B cell (primary cell): ENCODE results near the gene ERICH2. TPM values are rescaled to one million over a fixed set of nuclear protein-coding genes. Genes with fewer than 3 reads are reported as not detected.

Experiments
- ATAC-seq: fragments of 200-7000 bp; cut with Tn5 transposase; one replicate; pipeline ENCODE4 v1.10.0; 2021; ENCODE audit warnings: low read depth, mild to moderate bottlenecking, moderate number of reproducible peaks, moderate library complexity
- CTCF ChIA-PET: fragments of 350-600 bp; sonication (Branson Sonifier 250); formaldehyde crosslinking; loops from one replicate; lab custom pipeline; 2021; ENCODE audit warnings: antibody characterized with exemption, inconsistent platforms; lab: Charles Lee
- POLR2A ChIA-PET: fragments of 350-600 bp; sonication (Branson Sonifier 250); formaldehyde crosslinking; loops from one replicate; lab custom pipeline; 2021; ENCODE audit warnings: antibody characterized with exemption; lab: Charles Lee
- DNase-seq: peaks from one replicate; pipeline ENCODE4 v3.0.0; 2013
- H2AFZ ChIP-seq: 2 replicates; pipeline ENCODE4 v1.6.1; 2012; ENCODE audit warnings: mild to moderate bottlenecking, low read depth, low read length; ENCODE audit not compliant: insufficient read depth, poor library complexity, severe bottlenecking
- H3K27ac ChIP-seq, 2 donors: 1 replicate in 1 of 2; 2 replicates in 1 of 2; pipeline ENCODE4 v1.5.1; 2012 to 2013; ENCODE audit warnings: low read length in 2 of 2, mild to moderate bottlenecking in 2 of 2, moderate library complexity in 1 of 2
- H3K27me3 ChIP-seq, 4 experiments: fragments of 200-600 bp in 1 of 4; sonication (generic) in 1 of 4; replicated peaks in 1 of 4; 1 replicate in 2 of 4; 2 replicates in 2 of 4; pipeline versions ENCODE4 v1.6.1 to v1.7.0; 2013 to 2016; ENCODE audit warnings: low read length in 3 of 4, mild to moderate bottlenecking in 2 of 4, mixed read lengths in 1 of 4, moderate library complexity in 1 of 4; ENCODE audit not compliant: insufficient read depth in 4 of 4, control insufficient read depth in 3 of 4; ENCODE audit errors: control extremely low read depth in 1 of 4
- H3K36me3 ChIP-seq, 2 experiments: replicated peaks in 1 of 2; 1 replicate in 1 of 2; 2 replicates in 1 of 2; pipeline versions ENCODE4 v1.6.1 to v1.7.1; 2013; ENCODE audit warnings: low read length in 1 of 2; ENCODE audit not compliant: insufficient read depth in 2 of 2, control insufficient read depth in 1 of 2; ENCODE audit errors: control extremely low read depth in 1 of 2, extremely low read depth in 1 of 2
- H3K4me1 ChIP-seq, 2 donors: fragments of 200-600 bp in 1 of 2; sonication (generic) in 1 of 2; 1 replicate in 1 of 2; 2 replicates in 1 of 2; pipeline versions ENCODE4 v1.5.1 to v1.6.1; 2013 to 2017; ENCODE audit warnings: low read length in 2 of 2; ENCODE audit not compliant: control insufficient read depth in 2 of 2, insufficient read depth in 2 of 2
- H3K4me2 ChIP-seq: replicated peaks from 2 replicates; pipeline ENCODE3; 2012; ENCODE audit warnings: mild to moderate bottlenecking, low read depth, low read length; ENCODE audit not compliant: poor library complexity, severe bottlenecking
- H3K4me3 ChIP-seq, 5 experiments: fragments of 200-600 bp in 1 of 5; sonication (generic) in 1 of 5; 1 replicate in 3 of 5; 2 replicates in 2 of 5; pipeline versions ENCODE4 v1.5.1 to v1.7.0; 2011 to 2016; ENCODE audit warnings: low read length in 4 of 5, mild to moderate bottlenecking in 4 of 5, low read depth in 2 of 5, control low read depth in 1 of 5, moderate library complexity in 1 of 5; ENCODE audit not compliant: insufficient read depth in 1 of 5; ENCODE audit errors: control extremely low read depth in 1 of 5, extremely low read depth in 1 of 5
- H3K79me2 ChIP-seq: fragments of 200-600 bp; sonication (generic); one replicate; pipeline ENCODE4 v1.6.0; 2016; ENCODE audit warnings: low read length; ENCODE audit not compliant: control insufficient read depth, insufficient read depth
- H3K9ac ChIP-seq: fragments of 200-600 bp; sonication (generic); 2 replicates; pipeline ENCODE4 v1.6.1; 2017; ENCODE audit warnings: mild to moderate bottlenecking, low read length, moderate library complexity
- H3K9me3 ChIP-seq, 3 donors: one replicate each; pipeline versions ENCODE4 v1.6.1 to v1.7.1; 2013; ENCODE audit warnings: low read length in 2 of 3; ENCODE audit not compliant: control insufficient read depth in 2 of 3, insufficient read depth in 1 of 3; ENCODE audit errors: control extremely low read depth in 1 of 3
- H4K20me1 ChIP-seq: 2 replicates; pipeline ENCODE4 v1.6.0; 2012; ENCODE audit warnings: mild to moderate bottlenecking, low read length; ENCODE audit not compliant: insufficient read depth, control insufficient read depth, poor library complexity, severe bottlenecking
- H3K27ac Mint-ChIP-seq: one replicate; pipeline ENCODE4 v1.8.0; 2021; ENCODE audit warnings: mixed read lengths
- H3K27me3 Mint-ChIP-seq: one replicate; pipeline ENCODE4 v1.8.0; 2021; ENCODE audit warnings: mixed read lengths
- H3K4me1 Mint-ChIP-seq: one replicate; pipeline ENCODE4 v1.8.0; 2021; ENCODE audit warnings: mixed read lengths
- H3K4me3 Mint-ChIP-seq: one replicate; pipeline ENCODE4 v1.8.0; 2021; ENCODE audit warnings: mixed read lengths
- H3K9me3 Mint-ChIP-seq: one replicate; pipeline ENCODE4 v1.8.0; 2022; ENCODE audit warnings: mixed read lengths; ENCODE audit not compliant: insufficient read depth
- CTCF ChIP-seq: fragments of 200-600 bp; IDR thresholded peaks from one replicate; pipeline ENCODE4 v1.8.0; 2022; ENCODE audit warnings: antibody characterized with exemption, mild to moderate bottlenecking
- EZH2 ChIP-seq: IDR thresholded peaks from 2 replicates; pipeline ENCODE4 v1.6.1; 2012; ENCODE audit warnings: borderline replicate concordance, low read depth, mild to moderate bottlenecking, moderate library complexity, low read length; ENCODE audit not compliant: insufficient read depth, poor library complexity, severe bottlenecking
- WGBS: methylation state at CpG from one replicate; pipeline ENCODE4 v1.1.5; 2013; ENCODE audit warnings: missing lambda C conversion rate; ENCODE audit not compliant: insufficient coverage; 5-methylcytosine and 5-hydroxymethylcytosine counted together
- intact Hi-C: fragments of 100-400 bp; cut with micrococcal nuclease; formaldehyde crosslinking; loops from one replicate; pipeline ENCODE4 v1.10.0; 2022
- polyA plus RNA-seq: library from polyadenylated mRNA; depleted of rRNA; stranded (reverse); fragments of >200 nt; gene quantifications from 2 replicates; pipeline ENCODE4 v1.2.3, GENCODE V29; 2012
- total RNA-seq, 2 donors: library from RNA; stranded (reverse); fragments of 120-200 nt in 1 of 2; gene quantifications; 1 replicate in 1 of 2; 2 replicates in 1 of 2; pipeline versions ENCODE4 v1.2.3 to v1.2.4, GENCODE V29; 2013 to 2022

The ERICH2 gene
- total and polyA plus RNA-seq, 2 donors (not counting 1 experiment from before 2014, with no cell fraction given) = not detected

DNA sequence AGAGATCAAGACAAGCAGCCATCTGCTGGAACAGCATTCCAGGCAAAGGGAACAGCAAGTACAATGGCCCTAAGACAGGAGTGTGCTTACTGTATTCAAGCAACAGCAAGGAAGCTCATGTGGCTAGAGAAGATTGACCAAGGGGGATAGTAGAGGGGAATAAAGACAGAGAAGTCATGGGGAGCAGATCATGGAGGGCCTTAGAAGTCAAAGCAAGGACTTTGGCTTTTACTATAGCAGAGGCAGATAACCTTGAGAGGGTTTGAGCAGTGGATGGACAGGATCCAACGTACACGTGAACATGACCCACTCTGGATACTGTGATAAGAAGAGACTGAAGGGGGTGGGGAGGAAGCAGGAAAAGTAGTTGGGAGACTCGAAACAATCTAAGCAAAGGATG is 28.2 kb upstream of the ERICH2 start:
- peaks cover 0 to 4% (median 0%) of the 10 kb centered on the region in 3 donors for H3K9me3 ChIP-seq
- peaks cover 5% of the 10 kb centered on the region for H3K9me3 Mint-ChIP-seq
- H4K20me1 ChIP-seq = no peaks in the 10 kb centered on the region
- ChIA-PET POLR2A (no interaction called here), CTCF (no interaction called here)
- intact Hi-C loops = no loop called here
- no peak overlapping the region for H3K9ac ChIP-seq
- DNase-seq = no peak
- H3K27me3 Mint-ChIP-seq = peaks cover 26% of the 10 kb centered on the region
- no peaks in the 10 kb centered on the region for H3K4me1 ChIP-seq
- ATAC-seq = no peak
- H3K27me3 ChIP-seq = peaks cover 0 to 18% (median 5%) of the 10 kb centered on the region in 4 experiments
- no peak overlapping the region for H3K4me2 ChIP-seq
- no peak for TF ChIP-seq CTCF
- no peak for TF ChIP-seq EZH2
- no peak overlapping the region for H3K4me3 ChIP-seq
- H3K4me1 Mint-ChIP-seq = no peaks in the 10 kb centered on the region
- H3K27ac Mint-ChIP-seq = no peak overlapping the region
- 84% methylated on average over 3 of the region's 3 CpGs for WGBS
- H3K4me3 Mint-ChIP-seq = no peak overlapping the region
- H3K79me2 ChIP-seq = no peaks in the 10 kb centered on the region
- no peak overlapping the region for H3K27ac ChIP-seq
- H3K36me3 ChIP-seq = no peaks in the 10 kb centered on the region
- no peak overlapping the region for H2AFZ ChIP-seq

DNA sequence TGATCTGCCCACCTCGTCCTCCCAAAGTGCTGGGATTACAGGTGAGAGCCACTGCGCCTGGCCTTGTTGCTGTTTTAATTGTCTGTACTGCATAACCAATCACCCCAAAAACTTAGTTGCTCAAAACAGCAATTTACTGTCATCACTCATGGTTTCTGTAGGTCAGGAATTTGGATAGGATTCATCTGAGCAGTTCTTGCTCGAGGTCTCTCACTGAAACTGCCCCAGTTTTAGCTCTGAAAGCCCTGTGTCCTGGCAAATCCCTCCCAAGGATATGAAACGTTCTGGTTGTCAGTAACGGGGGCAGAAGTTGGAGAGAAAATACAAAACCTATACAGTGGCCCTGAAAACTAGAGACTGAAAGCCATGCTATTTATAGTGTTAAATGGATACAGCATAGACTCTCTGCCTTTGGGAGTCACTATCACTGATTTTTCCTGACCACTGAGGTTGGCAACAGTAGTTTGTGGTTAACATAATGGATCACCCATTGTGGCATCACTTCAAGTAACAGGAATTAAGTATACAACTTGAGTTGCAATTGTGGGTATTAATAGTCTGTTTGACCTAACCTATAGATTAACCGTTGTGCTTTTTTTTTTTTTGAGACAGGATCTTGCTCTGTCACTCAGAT is 27.2 kb upstream of the ERICH2 start:
- no peaks in the 10 kb centered on the region for H3K79me2 ChIP-seq
- H3K27me3 ChIP-seq = peaks cover 0 to 18% (median 5%) of the 10 kb centered on the region in 4 experiments
- H3K4me3 ChIP-seq = no peak overlapping the region
- no peaks in the 10 kb centered on the region for H4K20me1 ChIP-seq
- H3K27ac Mint-ChIP-seq = no peak overlapping the region
- H3K4me1 ChIP-seq = no peaks in the 10 kb centered on the region
- 71% methylated on average over 2 of the region's 6 CpGs for WGBS
- no peak overlapping the region for H3K4me3 Mint-ChIP-seq
- intact Hi-C loops = no loop called here
- no peak overlapping the region for H3K4me2 ChIP-seq
- H3K4me1 Mint-ChIP-seq = no peaks in the 10 kb centered on the region
- no peaks in the 10 kb centered on the region for H3K36me3 ChIP-seq
- TF ChIP-seq CTCF (no peak), EZH2 (no peak)
- peaks cover 35% of the 10 kb centered on the region for H3K27me3 Mint-ChIP-seq
- no peak for DNase-seq
- ChIA-PET CTCF (no interaction called here), POLR2A (no interaction called here)
- no peak overlapping the region for H3K9ac ChIP-seq
- no peaks in the 10 kb centered on the region for H3K9me3 ChIP-seq
- no peak for ATAC-seq
- no peak overlapping the region for H3K27ac ChIP-seq
- H2AFZ ChIP-seq = no peak overlapping the region
- H3K9me3 Mint-ChIP-seq = no peaks in the 10 kb centered on the region
